ENCODE data around the gene USP15. TPM values are rescaled to one million over a fixed set of nuclear protein-coding genes. Genes with fewer than 3 reads are reported as not detected.

Gene USP15
- total RNA-seq, 1 experiment from 2014 or later, result 25.8 TPM

DNA sequence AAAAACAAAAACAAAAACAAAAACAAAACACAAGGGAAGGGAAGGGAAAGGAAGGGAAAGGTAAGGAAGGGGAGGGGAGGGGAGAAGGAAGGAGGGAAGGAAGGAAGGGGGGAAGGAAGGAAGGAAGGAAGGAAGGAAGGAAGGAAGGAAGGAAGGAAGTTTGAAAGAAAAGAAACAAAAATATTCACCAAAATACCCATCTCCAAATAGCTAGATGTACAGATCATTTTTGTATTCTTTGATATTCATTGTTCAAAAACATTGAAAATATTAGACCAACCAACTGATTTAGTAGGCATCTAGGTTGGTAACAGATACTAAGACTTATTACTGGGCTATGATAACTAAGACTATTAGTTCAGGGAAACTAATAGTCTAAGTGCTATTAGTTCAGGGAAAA lies 39.1 kb upstream of the USP15 start:
- no peaks in the 10 kb centered on the region for H3K36me3 ChIP-seq (ENCODE audit: low read depth)
- peaks cover 3% of the 10 kb centered on the region for H3K4me1 ChIP-seq (replicated peaks; ENCODE audit: insufficient read depth)
- no peak overlapping the region for H3K27ac ChIP-seq
- no peak overlapping the region for H2AFZ ChIP-seq
- no peaks in the 10 kb centered on the region for H3K27me3 ChIP-seq (ENCODE audit: insufficient read depth, low read depth)
- no peaks in the 10 kb centered on the region for H3K9me2 ChIP-seq (ENCODE audit: insufficient read depth)
- DNase-seq, result no peak
- no peak for TF ChIP-seq EZH2 (IDR thresholded peaks at IDR 0.05; ENCODE audit: low read depth)
- TF ChIP-seq, protein P1, sequence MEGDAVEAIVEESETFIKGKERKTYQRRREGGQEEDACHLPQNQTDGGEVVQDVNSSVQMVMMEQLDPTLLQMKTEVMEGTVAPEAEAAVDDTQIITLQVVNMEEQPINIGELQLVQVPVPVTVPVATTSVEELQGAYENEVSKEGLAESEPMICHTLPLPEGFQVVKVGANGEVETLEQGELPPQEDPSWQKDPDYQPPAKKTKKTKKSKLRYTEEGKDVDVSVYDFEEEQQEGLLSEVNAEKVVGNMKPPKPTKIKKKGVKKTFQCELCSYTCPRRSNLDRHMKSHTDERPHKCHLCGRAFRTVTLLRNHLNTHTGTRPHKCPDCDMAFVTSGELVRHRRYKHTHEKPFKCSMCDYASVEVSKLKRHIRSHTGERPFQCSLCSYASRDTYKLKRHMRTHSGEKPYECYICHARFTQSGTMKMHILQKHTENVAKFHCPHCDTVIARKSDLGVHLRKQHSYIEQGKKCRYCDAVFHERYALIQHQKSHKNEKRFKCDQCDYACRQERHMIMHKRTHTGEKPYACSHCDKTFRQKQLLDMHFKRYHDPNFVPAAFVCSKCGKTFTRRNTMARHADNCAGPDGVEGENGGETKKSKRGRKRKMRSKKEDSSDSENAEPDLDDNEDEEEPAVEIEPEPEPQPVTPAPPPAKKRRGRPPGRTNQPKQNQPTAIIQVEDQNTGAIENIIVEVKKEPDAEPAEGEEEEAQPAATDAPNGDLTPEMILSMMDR (conservative IDR thresholded peaks at IDR 0.05), result no peak
- no peaks in the 10 kb centered on the region for H3K9me3 ChIP-seq (ENCODE audit: insufficient read depth, low read depth)
- ChIA-PET CTCF (no interaction called here), POLR2A (ENCODE audit: unreplicated experiment) (no interaction called here)
- H3F3A ChIP-seq (ENCODE audit: insufficient read depth, low read depth), result no peaks in the 10 kb centered on the region
- intact Hi-C loops (cut with micrococcal nuclease; ENCODE audit: unreplicated experiment), result no loop called here
- no TSS peak for BruUV-seq (replicated peaks)
- no peak overlapping the region for H3K4me2 ChIP-seq
- H3K4me3 ChIP-seq, result no peak overlapping the region
- H3K79me2 ChIP-seq (ENCODE audit: low read depth), result no peaks in the 10 kb centered on the region
- H4K20me1 ChIP-seq (ENCODE audit: insufficient read depth), result no peaks in the 10 kb centered on the region

DNA sequence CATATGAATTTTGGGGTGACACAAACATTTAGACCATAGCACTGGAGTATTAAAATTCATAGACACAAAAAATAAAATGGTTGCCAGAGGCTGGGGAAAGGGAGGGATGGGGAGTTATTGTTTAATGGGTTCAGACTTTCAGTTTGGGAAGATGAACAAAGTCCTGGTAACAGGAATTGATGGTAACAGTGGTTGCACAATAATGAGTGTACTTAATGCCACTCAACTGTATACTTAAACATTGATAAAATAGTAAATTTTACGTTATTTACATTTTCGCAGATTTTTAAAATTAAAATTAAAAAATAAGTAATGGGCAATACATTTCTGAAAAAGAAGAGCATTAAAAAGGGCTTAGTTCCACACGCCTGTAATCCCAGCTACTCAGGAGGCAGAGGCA lies 35.6 kb upstream of the USP15 start:
- no peak overlapping the region for H3K4me3 ChIP-seq
- no TSS peak for BruUV-seq (replicated peaks)
- ChIA-PET POLR2A (ENCODE audit: unreplicated experiment) (no interaction called here), CTCF (no interaction called here)
- intact Hi-C loops (cut with micrococcal nuclease; ENCODE audit: unreplicated experiment), result no loop called here
- H3K9me3 ChIP-seq (ENCODE audit: insufficient read depth, low read depth), result no peaks in the 10 kb centered on the region
- H3K36me3 ChIP-seq (ENCODE audit: low read depth), result no peaks in the 10 kb centered on the region
- no peak overlapping the region for H2AFZ ChIP-seq
- H4K20me1 ChIP-seq (ENCODE audit: insufficient read depth), result no peaks in the 10 kb centered on the region
- H3F3A ChIP-seq (ENCODE audit: insufficient read depth, low read depth), result no peaks in the 10 kb centered on the region
- no peak for DNase-seq
- H3K27me3 ChIP-seq (ENCODE audit: insufficient read depth, low read depth), result no peaks in the 10 kb centered on the region
- TF ChIP-seq, protein P1 (conservative IDR thresholded peaks at IDR 0.05), result no peak
- no peak for TF ChIP-seq EZH2 (IDR thresholded peaks at IDR 0.05; ENCODE audit: low read depth)
- no peaks in the 10 kb centered on the region for H3K4me1 ChIP-seq (replicated peaks; ENCODE audit: insufficient read depth)
- no peaks in the 10 kb centered on the region for H3K79me2 ChIP-seq (ENCODE audit: low read depth)
- H3K27ac ChIP-seq, result no peak overlapping the region
- H3K4me2 ChIP-seq, result no peak overlapping the region
- H3K9me2 ChIP-seq (ENCODE audit: insufficient read depth), result no peaks in the 10 kb centered on the region

DNA sequence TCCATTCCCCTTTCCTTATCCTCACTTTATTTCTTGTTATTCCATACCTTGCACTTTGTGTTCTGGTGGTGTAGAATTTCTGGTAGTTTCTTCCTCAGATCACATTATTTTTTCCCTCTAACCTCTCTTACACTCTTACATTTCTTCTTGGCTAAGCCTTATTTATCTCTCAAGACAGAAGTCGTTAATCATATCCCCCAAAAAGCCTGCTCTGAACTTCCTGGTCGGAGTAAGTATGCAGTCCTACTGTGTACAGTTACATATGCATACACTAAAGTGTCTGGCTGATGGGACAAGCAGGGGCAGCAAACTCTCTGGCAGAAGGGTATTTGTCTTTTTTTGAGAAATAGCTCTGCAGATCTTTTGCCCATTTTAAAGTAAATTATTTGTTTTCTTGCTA lies 33.1 kb upstream of the USP15 start:
- Histone ChIP-seq H3K9me2 (ENCODE audit: insufficient read depth) (no peaks in the 10 kb centered on the region), H3K27ac (no peak overlapping the region), H3F3A (ENCODE audit: insufficient read depth, low read depth) (no peaks in the 10 kb centered on the region), H3K4me1 (replicated peaks; ENCODE audit: insufficient read depth) (no peaks in the 10 kb centered on the region), H3K9me3 (ENCODE audit: insufficient read depth, low read depth) (no peaks in the 10 kb centered on the region), H3K4me2 (no peak overlapping the region), H3K36me3 (ENCODE audit: low read depth) (no peaks in the 10 kb centered on the region), H2AFZ (no peak overlapping the region), H3K4me3 (no peak overlapping the region), H3K27me3 (ENCODE audit: insufficient read depth, low read depth) (no peaks in the 10 kb centered on the region), H3K79me2 (ENCODE audit: low read depth) (no peaks in the 10 kb centered on the region), H4K20me1 (ENCODE audit: insufficient read depth) (no peaks in the 10 kb centered on the region)
- ChIA-PET CTCF (no interaction called here), POLR2A (ENCODE audit: unreplicated experiment) (no interaction called here)
- BruUV-seq (replicated peaks), result no TSS peak
- TF ChIP-seq, protein P1 (conservative IDR thresholded peaks at IDR 0.05), result no peak
- no peak for TF ChIP-seq EZH2 (IDR thresholded peaks at IDR 0.05; ENCODE audit: low read depth)
- DNase-seq, result no peak
- intact Hi-C loops (cut with micrococcal nuclease; ENCODE audit: unreplicated experiment), result no loop called here

Measured in PC-9 (cell line).